Transverse colon (tissue), 3 donors: Measurements from ENCODE around the gene EPYC.

Experiments
- CTCF ChIP-seq, 5 experiments: fragments of 200-600 bp in 3 of 5; fragments of 450-650 bp in 2 of 5; sonication (generic) in 3 of 5; IDR thresholded peaks; 1 replicate in 2 of 5; 2 replicates in 3 of 5; pipeline ENCODE4 v1.5.1; 2016 to 2017; ENCODE audit warnings: antibody characterized with exemption in 5 of 5, inconsistent platforms in 3 of 5, mild to moderate bottlenecking in 2 of 5, moderate library complexity in 1 of 5
- EP300 ChIP-seq: sonication (generic); formaldehyde crosslinking; IDR thresholded peaks from one replicate; pipeline ENCODE4 v1.6.1; 2017; ENCODE audit warnings: antibody characterized with exemption, low read depth
- POLR2A ChIP-seq: fragments of 450-650 bp; IDR thresholded peaks from one replicate; pipeline ENCODE4 v1.6.1; 2016; ENCODE audit warnings: antibody characterized with exemption, mild to moderate bottlenecking, moderate library complexity

GRCh38 chr12:90954428-90954827 lies 50.3 kb downstream of the EPYC start:
- no peak for TF ChIP-seq EP300
- no peak for TF ChIP-seq CTCF (IDR thresholded peaks at IDR 0.05)
- TF ChIP-seq POLR2A, result no peak
